HG02981 (cell line): ENCODE measurements around the gene TRPM8.

Source experiments
- ATAC-seq: cut with Tn5 transposase; IDR thresholded peaks from one replicate; pipeline ENCODE4 v1.9.1; 2021; ENCODE audit warnings: mild to moderate bottlenecking, moderate library complexity; ENCODE audit not compliant: unreplicated experiment

The TRPM8 gene

DNA sequence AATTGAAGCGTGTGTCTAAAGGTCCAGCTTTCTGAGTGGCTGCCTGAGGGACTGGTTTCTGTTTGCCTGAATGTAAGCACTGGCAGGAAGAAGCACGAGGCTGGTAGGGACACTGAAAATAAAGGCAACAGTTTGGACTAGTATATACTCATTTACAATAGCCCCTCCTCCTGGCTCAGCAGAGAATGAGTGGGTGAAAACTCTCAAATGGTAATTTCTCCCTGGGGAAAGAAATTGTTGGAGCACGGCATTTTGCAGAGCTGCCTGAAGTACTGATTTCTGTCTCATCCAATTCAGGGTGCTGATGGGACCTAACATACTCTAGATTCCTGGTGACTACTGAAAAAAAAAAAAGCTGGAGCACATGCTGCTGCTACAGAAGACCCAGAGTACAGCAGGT is 116.0 kb downstream of the TRPM8 start:
- ATAC-seq = no peak

DNA sequence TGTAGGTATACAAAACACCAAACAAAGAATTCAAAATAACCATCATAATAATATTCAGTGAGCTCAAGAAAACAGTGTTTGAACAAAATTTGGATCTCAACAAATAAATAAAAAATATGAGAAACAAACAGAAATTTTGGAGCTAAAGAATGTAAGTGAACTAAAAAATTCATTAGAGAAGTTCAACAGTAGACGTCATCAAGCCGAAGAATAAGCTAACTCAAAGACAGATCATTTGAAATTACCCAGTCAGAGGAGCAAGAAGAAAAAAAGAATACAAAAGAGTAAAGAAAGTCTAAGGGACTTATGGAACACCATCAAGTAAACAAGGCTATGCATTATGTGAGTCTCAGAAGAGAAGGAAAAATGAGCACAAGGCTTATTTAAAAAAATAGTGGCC is 116.7 kb downstream of the TRPM8 start:
- ATAC-seq = no peak

DNA sequence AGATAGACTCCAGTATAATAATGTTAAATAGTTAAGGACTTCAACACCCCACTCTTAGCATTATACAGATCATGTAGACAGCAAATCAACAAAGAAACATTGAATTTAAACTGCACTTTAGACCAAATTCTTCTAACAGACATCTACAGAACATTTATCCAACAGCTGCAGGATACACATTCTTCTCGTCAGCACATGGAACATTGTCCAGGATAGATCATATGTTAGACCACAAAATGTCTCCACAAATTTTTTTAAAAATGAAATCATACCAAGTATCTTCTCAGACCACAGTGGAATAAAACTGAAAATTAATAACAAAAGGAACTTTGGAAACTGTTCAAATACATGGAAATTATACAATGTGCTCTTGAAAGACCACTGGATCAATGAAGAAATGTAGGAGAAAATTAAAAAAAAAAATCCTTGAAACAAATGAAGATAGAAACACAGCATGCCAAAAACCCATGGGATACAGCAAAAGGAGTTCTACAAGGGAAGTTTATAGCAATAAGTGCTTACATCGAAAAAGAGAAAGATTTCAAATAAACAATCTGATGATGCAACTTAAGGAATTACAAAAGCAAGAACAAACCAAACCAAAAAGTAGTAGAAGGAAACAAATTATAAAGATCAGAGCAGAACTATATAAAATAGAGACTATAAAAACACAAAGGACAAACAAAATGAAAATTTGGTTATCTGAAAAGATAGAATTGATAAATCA is 121.1 kb downstream of the TRPM8 start:
- no peak for ATAC-seq

DNA sequence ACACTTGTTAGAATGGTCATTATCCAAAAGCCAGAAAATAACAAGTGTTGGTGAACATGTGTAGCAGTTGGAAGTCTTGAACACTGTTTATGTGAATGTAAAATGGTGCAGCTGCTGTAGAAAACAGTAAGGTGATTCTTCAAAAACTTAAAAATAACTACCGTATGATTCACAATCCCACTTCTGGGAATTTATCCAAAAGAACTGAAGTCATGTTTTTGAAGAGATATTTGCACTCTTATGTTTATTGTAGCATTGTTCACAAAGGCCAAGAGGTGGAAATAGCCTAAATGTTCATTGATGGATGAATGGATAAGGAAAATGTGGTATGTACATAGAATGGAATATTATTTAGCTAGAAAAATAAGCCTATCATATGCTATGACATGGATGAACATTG is 127.0 kb downstream of the TRPM8 start:
- ATAC-seq = no peak

DNA sequence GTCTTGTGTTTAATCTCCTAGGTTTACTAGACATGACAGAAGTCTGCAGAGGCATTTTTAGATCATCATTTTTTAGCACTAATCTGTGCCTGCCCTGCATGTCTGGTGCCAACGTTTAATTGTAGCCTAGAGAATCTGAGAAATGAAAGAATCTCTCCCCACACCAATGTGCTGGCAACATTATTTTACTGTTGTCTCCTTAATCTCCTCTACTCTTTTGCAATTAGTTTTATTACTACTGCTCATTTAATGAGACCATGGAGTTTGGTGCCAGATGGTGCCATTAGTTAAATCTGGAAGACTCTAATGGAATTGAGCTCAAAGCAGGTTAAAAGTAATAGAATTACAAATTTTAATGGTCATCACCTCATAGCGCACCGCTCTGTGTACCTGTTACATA is 129.3 kb downstream of the TRPM8 start:
- ATAC-seq = no peak

DNA sequence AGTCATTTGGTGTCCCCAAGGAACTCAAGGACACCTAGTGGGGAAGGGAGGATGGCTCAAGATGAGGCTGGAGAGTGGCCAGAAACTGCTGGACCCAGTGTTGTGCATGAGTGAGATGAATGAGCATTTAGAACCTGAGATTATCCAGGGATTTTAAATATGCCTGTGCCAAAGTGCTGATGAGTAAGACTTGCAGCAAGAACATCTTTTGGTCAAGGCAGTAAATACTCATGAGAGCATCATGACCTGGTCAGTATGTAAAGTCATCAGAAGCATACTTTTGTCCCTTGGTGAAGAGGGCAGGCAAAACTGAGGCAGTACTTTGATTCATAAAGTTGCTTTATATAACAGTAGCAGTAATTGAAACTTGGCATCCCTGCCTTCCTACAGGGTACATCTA is 130.2 kb downstream of the TRPM8 start:
- ATAC-seq = no peak

DNA sequence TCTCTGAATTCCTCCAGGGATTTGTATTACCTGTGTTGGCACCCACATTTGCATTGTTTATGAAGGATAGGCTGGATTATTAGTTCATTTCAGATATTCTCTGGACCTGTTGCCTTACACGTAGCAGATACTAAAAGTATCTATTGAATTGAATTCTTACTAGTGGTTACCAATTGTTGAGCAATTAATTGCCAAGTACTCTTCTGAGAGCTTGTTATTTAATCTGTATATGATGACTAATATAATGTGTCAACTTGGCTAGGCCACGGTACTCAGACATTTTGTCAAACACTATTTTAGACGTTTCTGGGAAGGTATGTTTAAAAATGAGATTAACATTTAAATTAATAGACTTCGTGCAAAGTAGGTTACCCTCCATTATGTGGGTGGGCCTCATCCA is 130.9 kb downstream of the TRPM8 start:
- no peak for ATAC-seq

DNA sequence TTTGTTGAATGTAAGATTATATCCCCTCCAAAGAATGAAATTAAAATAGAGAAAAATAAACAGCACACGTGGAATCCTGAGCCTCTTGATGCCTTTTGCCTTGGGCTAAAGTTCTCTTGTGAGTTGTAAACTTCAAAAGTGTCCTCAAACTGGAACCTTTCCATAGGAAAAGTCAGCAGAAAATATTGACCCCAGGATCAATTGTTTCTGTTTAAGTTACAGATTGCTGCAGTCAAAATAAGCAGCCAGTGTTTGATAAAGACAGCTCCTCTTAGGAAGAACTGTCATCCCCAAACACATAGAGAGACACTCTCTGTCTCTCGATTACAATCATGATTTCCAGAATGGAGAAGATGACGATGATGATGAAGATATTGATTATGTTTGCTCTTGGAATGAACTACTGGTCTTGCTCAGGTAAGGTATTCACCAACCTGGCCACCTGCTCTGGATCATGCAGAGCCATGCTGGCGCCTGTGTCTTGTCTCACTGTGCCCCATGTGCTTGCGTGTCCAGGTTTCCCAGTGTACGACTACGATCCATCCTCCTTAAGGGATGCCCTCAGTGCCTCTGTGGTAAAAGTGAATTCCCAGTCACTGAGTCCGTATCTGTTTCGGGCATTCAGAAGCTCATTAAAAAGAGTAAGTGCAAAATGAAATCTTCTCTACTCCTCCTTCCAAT is 133.4 kb downstream of the TRPM8 start, which contains the start of gene SPP2:
SPP2 (plus strand) TSS at position 248 of the 681 bp plus-strand sequence; CDS start at position 333, 85 bp downstream.
- no peak for ATAC-seq

DNA sequence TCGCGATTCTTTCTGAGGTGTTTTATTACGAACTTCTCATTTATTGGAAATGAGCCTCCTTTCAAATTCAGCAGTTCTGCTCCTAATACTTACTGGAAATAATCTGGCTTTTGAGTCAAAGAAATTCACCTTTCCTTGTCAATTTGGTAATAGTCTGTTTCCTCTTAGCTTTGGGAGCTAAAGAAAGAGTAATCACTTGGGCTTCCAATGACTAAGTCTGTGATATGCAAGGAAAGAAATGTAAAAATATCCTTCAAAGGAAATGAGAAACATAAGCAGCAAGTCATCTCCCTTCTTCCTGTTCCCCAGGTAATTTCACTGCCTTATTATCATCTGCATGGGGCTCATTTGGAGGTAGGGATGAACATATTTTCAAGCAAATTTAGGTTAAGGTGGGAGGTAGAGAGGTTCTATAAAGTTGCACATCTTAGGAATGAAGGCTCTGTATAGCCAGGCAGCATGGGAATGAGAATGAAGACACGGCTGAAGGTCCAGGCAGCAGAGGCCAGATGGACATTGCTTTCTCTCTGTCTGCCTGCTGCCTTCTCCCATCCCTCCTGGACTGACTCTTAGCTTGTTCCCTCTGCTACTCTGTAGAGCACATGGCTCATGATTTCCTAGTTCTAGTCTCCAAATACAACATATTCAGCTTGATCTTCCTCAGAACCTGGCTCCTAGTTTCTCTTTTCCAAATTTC is 134.3 kb downstream of the TRPM8 start:
- no peak for ATAC-seq

DNA sequence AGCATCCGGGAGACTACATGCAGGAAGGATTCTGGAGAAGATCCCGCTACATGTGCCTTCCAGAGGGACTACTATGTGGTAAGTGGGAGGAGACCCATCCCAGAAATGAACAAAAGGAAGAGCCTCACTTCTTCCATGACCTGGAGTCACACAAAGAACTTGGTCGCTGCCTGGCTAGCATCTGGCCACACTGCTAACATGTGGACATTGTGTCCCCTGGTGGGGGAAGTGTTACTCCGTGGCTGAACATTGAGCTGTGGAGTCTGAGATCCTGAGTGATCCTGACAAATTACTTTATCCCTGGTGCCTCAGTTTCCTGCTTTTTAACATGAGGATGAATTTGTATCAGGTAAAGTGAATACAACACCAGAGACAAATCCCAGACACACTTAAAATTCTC is 141.7 kb downstream of the TRPM8 start:
- no peak for ATAC-seq

DNA sequence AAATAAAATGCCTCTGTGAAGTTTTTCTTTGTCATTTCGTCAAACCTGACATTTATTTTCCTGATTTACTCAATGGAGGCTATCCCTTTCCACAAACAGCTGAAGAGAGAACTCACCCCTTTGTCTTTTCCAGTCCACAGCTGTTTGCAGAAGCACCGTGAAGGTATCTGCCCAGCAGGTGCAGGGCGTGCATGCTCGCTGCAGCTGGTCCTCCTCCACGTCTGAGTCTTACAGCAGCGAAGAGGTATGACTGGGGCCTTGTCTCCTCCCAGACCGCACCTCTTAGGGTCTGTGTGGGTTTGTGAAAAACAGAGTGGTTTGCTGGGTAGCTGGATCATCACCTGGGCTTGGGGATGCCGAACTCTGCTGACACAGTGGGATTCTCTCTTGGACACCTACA is 143.1 kb downstream of the TRPM8 start:
- ATAC-seq = no peak

DNA sequence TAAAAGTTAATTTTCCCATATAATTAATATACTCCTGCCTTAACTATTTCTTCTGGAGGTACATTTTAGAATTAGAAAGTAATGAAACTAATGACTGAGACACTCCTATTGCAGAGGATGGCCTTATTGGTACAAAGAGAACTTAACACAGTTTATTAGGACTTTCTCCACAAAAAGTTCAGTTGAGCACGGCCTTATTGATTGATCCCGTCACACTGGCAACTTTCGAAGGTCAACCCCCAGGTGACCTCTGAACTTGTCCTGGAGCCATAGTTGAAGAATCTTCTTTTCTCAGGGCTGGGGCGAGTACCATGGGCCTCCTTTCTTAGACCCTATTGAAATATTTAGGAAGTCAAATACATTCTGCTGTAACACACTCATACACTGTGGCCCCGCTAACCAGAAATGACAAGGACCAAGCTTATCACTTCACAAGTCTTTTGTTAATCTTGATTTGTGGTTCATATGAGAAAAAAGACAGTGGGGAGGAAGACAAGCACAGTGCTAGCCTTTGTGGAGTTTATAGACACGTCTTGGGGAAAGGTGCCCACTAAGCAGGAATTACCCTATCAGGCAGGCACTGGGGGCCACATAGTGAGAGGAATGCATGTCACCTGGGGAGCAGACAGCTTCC is 144.6 kb downstream of the TRPM8 start:
- ATAC-seq = no peak

DNA sequence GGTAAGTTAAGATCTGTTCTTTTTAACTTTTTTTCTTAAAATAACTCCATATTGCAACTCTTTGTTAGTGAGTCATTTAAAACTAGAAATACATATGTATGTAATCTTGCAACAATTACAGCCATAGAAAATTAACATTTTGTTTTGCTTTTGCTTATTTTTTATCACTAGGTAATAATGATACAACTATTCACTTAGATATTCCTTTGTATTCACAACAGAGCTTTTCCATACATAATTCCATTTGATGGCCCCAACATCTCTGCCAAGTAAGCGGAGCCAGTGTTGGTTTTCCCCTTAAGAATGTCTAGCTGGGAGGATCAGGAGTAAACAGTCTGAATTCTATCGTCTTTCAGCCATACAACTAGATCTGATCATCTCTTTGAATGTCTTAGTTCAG is 149.4 kb downstream of the TRPM8 start:
- ATAC-seq = no peak
